Globus pallidus (tissue), 1 donor: ENCODE measurements around the gene IFT57.

ENCODE experiments used
- DNase-seq: peaks from one replicate; pipeline ENCODE4 v3.0.0-alpha.2; 2015; ENCODE audit warnings: low spot score

The IFT57 gene

GRCh38 chr3:108125153-108125543 lies 97.1 kb downstream of the IFT57 start:
- no peak for DNase-seq

DNA sequence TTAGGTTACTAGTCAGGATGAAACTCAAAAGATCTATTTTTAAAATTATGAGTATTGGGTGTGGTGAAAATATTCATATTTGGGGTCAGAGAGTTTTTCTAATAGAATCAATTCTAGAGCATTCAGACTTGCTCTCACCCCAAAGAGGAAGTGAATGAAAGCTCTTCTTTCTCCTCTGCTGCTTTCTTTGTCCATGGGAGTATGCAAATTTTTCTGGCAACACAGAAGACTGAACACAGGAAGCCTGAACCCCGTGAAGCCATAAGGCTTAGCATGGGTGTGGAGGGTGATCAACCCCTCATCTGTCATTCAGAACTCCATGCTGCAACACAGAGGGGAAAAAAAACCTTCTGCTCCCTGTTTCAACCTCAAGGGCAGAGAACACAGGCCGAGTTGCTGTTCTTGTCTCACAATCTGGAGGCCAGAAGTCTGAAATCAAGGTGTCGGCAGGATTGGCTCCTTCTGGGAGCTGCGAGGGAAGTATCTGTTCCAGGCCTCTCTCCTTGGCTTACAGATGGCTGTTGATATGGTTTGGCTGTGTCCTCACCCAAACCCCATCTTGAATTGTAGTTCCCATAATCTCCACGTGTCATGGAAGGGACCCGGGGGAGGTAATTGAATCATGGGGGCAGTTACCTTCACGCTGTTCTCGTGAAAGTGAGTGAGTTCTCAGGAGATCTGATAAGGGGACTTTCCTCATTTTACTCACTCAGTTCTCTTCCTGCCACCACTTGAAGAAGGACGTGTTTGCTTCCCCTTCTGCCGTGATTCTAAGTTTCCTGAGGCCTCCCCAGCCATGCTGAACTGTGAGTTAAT lies 97.7 kb downstream of the IFT57 start:
- peak; percentile 63 for DNase-seq

DNA sequence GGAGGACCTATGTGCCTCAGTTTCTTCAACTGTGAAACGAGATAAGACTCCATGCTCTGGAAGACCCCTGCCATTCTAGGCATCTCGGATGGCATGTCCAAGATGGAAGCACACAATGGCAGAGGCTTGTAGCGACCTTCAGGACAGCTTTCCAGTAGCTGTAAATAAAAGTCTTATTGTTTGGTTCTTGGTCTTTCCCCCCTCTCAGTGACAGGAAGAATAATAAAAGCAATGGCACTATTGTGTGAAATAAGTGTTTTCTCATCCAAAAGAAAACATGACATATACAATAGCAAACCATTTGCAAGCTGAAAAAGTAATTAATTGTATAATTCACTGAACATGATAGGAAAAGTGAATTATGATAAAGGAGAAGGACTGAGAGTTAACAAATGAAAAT lies 98.9 kb downstream of the IFT57 start:
- DNase-seq: peak; percentile 51

DNA sequence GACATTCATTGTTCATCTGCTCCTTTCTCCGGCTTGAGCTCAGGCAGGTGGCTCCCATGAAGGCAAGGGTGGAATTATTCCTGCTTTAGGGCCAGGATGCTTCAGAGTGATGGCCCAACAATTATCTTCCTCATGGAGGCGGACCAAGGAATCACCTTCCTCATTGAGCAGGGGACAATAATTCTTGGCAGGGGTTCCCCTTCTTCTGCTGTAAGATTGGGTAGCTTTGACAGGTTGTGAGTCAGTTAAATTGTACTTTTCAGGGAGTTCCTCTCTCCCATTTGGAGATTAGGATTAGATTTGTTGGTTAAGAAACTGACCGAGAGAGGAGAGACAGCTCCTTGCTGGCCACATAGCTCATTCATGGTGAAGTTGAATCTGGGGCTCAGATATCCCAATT lies 99.9 kb downstream of the IFT57 start:
- DNase-seq: no peak

- no peak for DNase-seq
Observed at GRCh38 chr3:108119398-108120104, 102.7 kb downstream of the IFT57 start.

DNA sequence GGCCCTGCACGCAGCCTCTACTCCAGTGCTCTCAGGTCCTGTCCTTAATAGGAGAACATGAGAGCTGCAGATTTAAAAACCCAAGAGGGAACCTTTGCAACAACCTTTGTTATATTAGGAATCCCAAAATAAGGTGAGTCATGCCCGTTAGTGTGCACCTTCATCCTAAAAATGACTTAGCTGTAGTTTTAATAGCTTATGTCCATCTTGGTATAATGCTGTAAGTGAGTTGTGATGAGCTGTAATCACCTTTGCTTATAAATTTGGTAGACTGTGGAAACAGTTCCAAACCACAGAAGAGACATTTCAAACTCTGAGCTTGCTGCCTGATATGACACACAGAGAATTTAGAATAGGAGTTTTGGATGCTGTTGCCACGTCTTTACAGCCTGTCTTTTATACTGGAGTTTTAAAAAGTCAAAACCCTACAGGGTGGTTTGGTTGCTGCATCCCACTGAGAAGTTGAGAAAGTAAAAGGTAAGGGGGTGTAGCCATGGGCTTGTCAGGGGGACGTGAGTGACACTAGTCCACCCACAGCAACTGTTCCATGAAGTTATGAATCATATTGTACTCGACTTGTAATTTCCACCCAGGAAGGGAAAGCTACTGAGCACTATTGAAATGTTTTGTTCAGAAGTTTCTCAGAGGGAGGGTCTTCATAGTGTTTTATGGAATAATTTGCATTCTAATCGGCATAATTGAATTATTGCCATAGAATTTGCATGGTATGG lies 104.0 kb downstream of the IFT57 start:
- DNase-seq: no peak

DNA sequence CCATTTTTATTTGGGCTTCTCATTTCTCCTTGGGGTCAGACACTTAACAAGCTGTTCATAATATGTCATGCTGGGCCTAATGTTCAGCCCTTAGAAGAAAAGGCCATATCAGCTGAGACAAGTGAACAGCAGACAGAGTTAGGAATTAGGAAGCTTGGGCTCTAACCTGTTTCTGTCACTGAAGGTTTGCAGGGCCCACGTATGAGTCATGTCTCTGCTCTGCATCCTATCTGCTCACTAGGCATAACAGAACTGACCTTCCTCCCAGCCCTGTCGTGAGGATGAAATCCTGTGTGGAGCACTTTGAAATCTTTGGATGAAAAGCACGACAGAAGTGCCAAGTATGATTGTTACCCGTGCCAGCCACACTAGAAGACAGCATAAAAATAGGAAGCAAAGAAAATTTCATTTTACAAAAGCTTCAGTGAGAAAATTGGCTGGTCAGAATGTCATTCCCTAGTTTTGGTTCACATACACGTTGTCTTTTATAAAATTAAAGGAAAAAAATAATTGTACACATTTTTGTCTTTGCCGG lies 104.9 kb downstream of the IFT57 start:
- no peak for DNase-seq

- no peak for DNase-seq
Observed at GRCh38 chr3:108114423-108115065, 107.7 kb downstream of the IFT57 start.

GRCh38 chr3:108113975-108114374 lies 108.2 kb downstream of the IFT57 start:
- DNase-seq: no peak

GRCh38 chr3:108110934-108111333 lies 111.3 kb downstream of the IFT57 start:
- no peak for DNase-seq
